Muscle of leg (tissue), 11 donors: Measurements from ENCODE around the gene NRXN3. TPM values are rescaled to one million over a fixed set of nuclear protein-coding genes. Genes with fewer than 3 reads are reported as not detected.

Source experiments
- DNase-seq: peaks from one replicate; pipeline ENCODE4 v3.0.0; 2013
- H3K27ac ChIP-seq: one replicate; pipeline ENCODE4 v1.5.1; 2013; ENCODE audit warnings: mild to moderate bottlenecking, low read length, control low read depth
- H3K27me3 ChIP-seq: one replicate; pipeline ENCODE4 v1.6.1; 2013; ENCODE audit warnings: low read length; ENCODE audit not compliant: control insufficient read depth, insufficient read depth
- H3K36me3 ChIP-seq: one replicate; pipeline ENCODE4 v1.6.1; 2013; ENCODE audit warnings: low read length; ENCODE audit not compliant: control insufficient read depth, insufficient read depth
- H3K4me1 ChIP-seq: one replicate; pipeline ENCODE4 v1.6.1; 2013; ENCODE audit warnings: low read length; ENCODE audit not compliant: control insufficient read depth, insufficient read depth
- H3K4me3 ChIP-seq: one replicate; pipeline ENCODE4 v1.5.1; 2013; ENCODE audit warnings: low read length, control low read depth
- H3K9me3 ChIP-seq: replicated peaks from 2 replicates; pipeline ENCODE4 v1.6.1; 2013; ENCODE audit warnings: low read depth, low read length; ENCODE audit not compliant: control insufficient read depth
- WGBS: methylation state at CpG from one replicate; pipeline ENCODE4 v1.1.5; 2013; ENCODE audit warnings: missing lambda C conversion rate; ENCODE audit not compliant: insufficient coverage; 5-methylcytosine and 5-hydroxymethylcytosine counted together
- polyA plus RNA-seq, 8 donors: library from polyadenylated mRNA; unstranded; fragments of 120-200 nt; gene quantifications; one replicate each; pipeline versions ENCODE4 v1.2.1 to v1.2.3, GENCODE V29; 2013; ENCODE audit warnings: inconsistent platforms in 1 of 8, low replicate concordance in 1 of 8; ENCODE audit not compliant: insufficient read length in 8 of 8, insufficient read depth in 1 of 8
- total RNA-seq: library from RNA; stranded (reverse); fragments of 120-200 nt; gene quantifications from one replicate; pipeline ENCODE4 v1.2.4, GENCODE V29; 2013

NRXN3 gene
- total and polyA plus RNA-seq, 9 donors: 0.49 to 1.9 (median 0.69) TPM

GRCh38 chr14:79037106-79037505, 866.9 kb downstream of the NRXN3 start:
- Histone ChIP-seq H3K4me3 (no peak overlapping the region), H3K4me1 (no peaks in the 10 kb centered on the region), H3K27me3 (no peaks in the 10 kb centered on the region), H3K27ac (no peak overlapping the region), H3K36me3 (no peaks in the 10 kb centered on the region), H3K9me3 (no peaks in the 10 kb centered on the region)
- DNase-seq: no peak
- 90% methylated on average over 2 of the region's 3 CpGs for WGBS

- 89% methylated on average over 3 of the region's 7 CpGs for WGBS
- Histone ChIP-seq H3K4me3 (no peak overlapping the region), H3K36me3 (no peaks in the 10 kb centered on the region), H3K9me3 (no peaks in the 10 kb centered on the region), H3K27ac (no peak overlapping the region), H3K4me1 (no peaks in the 10 kb centered on the region), H3K27me3 (no peaks in the 10 kb centered on the region)
- no peak for DNase-seq
Observed at GRCh38 chr14:79037593-79037992, 867.4 kb downstream of the NRXN3 start.

GRCh38 chr14:79040790-79041189, 870.6 kb downstream of the NRXN3 start:
- Histone ChIP-seq H3K36me3 (no peaks in the 10 kb centered on the region), H3K27ac (no peak overlapping the region), H3K9me3 (no peaks in the 10 kb centered on the region), H3K27me3 (no peaks in the 10 kb centered on the region), H3K4me3 (no peak overlapping the region), H3K4me1 (no peaks in the 10 kb centered on the region)
- DNase-seq: no peak
- 100% methylated on average over 1 of the region's 1 CpG for WGBS

- WGBS: 89% methylated on average over 5 of the region's 7 CpGs
- Histone ChIP-seq H3K36me3 (no peaks in the 10 kb centered on the region), H3K4me1 (no peaks in the 10 kb centered on the region), H3K27me3 (no peaks in the 10 kb centered on the region), H3K27ac (no peak overlapping the region), H3K4me3 (no peak overlapping the region), H3K9me3 (no peaks in the 10 kb centered on the region)
- no peak for DNase-seq
Observed at GRCh38 chr14:79043194-79043889, 873.2 kb downstream of the NRXN3 start.

GRCh38 chr14:79044894-79045624, 874.9 kb downstream of the NRXN3 start:
- DNase-seq: no peak
- H3K36me3 ChIP-seq: no peaks in the 10 kb centered on the region
- H3K9me3 ChIP-seq: no peaks in the 10 kb centered on the region
- WGBS: 38% methylated on average over 5 of the region's 8 CpGs
- H3K27ac ChIP-seq: no peak overlapping the region
- H3K27me3 ChIP-seq: no peaks in the 10 kb centered on the region
- H3K4me1 ChIP-seq: no peaks in the 10 kb centered on the region
- no peak overlapping the region for H3K4me3 ChIP-seq

GRCh38 chr14:79050787-79051727, 880.9 kb downstream of the NRXN3 start:
- Histone ChIP-seq H3K27ac (no peak overlapping the region), H3K27me3 (no peaks in the 10 kb centered on the region), H3K36me3 (no peaks in the 10 kb centered on the region), H3K9me3 (no peaks in the 10 kb centered on the region), H3K4me3 (no peak overlapping the region), H3K4me1 (no peaks in the 10 kb centered on the region)
- 67% methylated on average over 5 of the region's 6 CpGs for WGBS
- no peak for DNase-seq

- no CpG with 5 or more reads among the region's 4 CpGs for WGBS
- no peak overlapping the region for H3K4me3 ChIP-seq
- DNase-seq: no peak
- H3K27me3 ChIP-seq: no peaks in the 10 kb centered on the region
- no peaks in the 10 kb centered on the region for H3K36me3 ChIP-seq
- H3K9me3 ChIP-seq: no peaks in the 10 kb centered on the region
- no peak overlapping the region for H3K27ac ChIP-seq
- H3K4me1 ChIP-seq: no peaks in the 10 kb centered on the region
Observed at GRCh38 chr14:79051742-79052141, 881.6 kb downstream of the NRXN3 start.

- Histone ChIP-seq H3K4me1 (no peaks in the 10 kb centered on the region), H3K27me3 (no peaks in the 10 kb centered on the region), H3K9me3 (no peaks in the 10 kb centered on the region), H3K4me3 (no peak overlapping the region), H3K27ac (no peak overlapping the region), H3K36me3 (no peaks in the 10 kb centered on the region)
- DNase-seq: no peak
- 80% methylated on average over 1 of the region's 1 CpG for WGBS
Observed at GRCh38 chr14:79056879-79057278, 886.7 kb downstream of the NRXN3 start.

GRCh38 chr14:79057333-79057732, 887.2 kb downstream of the NRXN3 start:
- no peaks in the 10 kb centered on the region for H3K27me3 ChIP-seq
- no peak overlapping the region for H3K4me3 ChIP-seq
- DNase-seq: no peak
- H3K4me1 ChIP-seq: no peaks in the 10 kb centered on the region
- no peaks in the 10 kb centered on the region for H3K9me3 ChIP-seq
- WGBS: no CpG with 5 or more reads among the region's 2 CpGs
- H3K27ac ChIP-seq: no peak overlapping the region
- no peaks in the 10 kb centered on the region for H3K36me3 ChIP-seq

GRCh38 chr14:79062226-79062625, 892.1 kb downstream of the NRXN3 start:
- Histone ChIP-seq H3K4me1 (no peaks in the 10 kb centered on the region), H3K27ac (no peak overlapping the region)
- no CpG with 5 or more reads among the region's 3 CpGs for WGBS

More at GRCh38 chr14:79062226-79062625, 892.1 kb downstream of the NRXN3 start:
- Histone ChIP-seq H3K9me3 (no peaks in the 10 kb centered on the region), H3K36me3 (no peaks in the 10 kb centered on the region), H3K4me3 (no peak overlapping the region), H3K27me3 (no peaks in the 10 kb centered on the region)
- DNase-seq: no peak
